ENCODE measurements around the gene KRTAP10-1.

- TF ChIP-seq, protein P1, sequence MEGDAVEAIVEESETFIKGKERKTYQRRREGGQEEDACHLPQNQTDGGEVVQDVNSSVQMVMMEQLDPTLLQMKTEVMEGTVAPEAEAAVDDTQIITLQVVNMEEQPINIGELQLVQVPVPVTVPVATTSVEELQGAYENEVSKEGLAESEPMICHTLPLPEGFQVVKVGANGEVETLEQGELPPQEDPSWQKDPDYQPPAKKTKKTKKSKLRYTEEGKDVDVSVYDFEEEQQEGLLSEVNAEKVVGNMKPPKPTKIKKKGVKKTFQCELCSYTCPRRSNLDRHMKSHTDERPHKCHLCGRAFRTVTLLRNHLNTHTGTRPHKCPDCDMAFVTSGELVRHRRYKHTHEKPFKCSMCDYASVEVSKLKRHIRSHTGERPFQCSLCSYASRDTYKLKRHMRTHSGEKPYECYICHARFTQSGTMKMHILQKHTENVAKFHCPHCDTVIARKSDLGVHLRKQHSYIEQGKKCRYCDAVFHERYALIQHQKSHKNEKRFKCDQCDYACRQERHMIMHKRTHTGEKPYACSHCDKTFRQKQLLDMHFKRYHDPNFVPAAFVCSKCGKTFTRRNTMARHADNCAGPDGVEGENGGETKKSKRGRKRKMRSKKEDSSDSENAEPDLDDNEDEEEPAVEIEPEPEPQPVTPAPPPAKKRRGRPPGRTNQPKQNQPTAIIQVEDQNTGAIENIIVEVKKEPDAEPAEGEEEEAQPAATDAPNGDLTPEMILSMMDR (IDR thresholded peaks at IDR 0.05): no peak
- no peak for TF ChIP-seq POLR2AphosphoS5 (IDR thresholded peaks at IDR 0.05; ENCODE audit: low read depth, low read length)
- no peak for TF ChIP-seq SIN3A (IDR thresholded peaks at IDR 0.05; ENCODE audit: borderline replicate concordance, insufficient read depth, low read depth, low read length)
- no peak for TF ChIP-seq REST (IDR thresholded peaks at IDR 0.05; ENCODE audit: insufficient read depth in 1 of 2, low read depth in 2 of 2, low read length in 1 of 2)
Observed at GRCh38 chr21:44548381-44548780, 8.4 kb upstream of the KRTAP10-1 start.
